ENCODE data around the gene ATG4C. TPM values are rescaled to one million over a fixed set of nuclear protein-coding genes. Genes with fewer than 3 reads are reported as not detected.

The ATG4C gene
- total RNA-seq, 1 experiment from 2014 or later = 6.5 TPM

- peaks cover 11% of the 10 kb centered on the region for H3K27me3 ChIP-seq (ENCODE audit: control insufficient read depth, insufficient read depth, low read length)
Measured at GRCh38 chr1:62882201-62883104, 98.5 kb downstream of the ATG4C start.

GRCh38 chr1:62884156-62884740 is 100.3 kb downstream of the ATG4C start:
- no TSS peak for BruUV-seq (replicated peaks)
- H3K4me1 ChIP-seq (ENCODE audit: control insufficient read depth, insufficient read depth, low read length) = no peaks in the 10 kb centered on the region
- TF ChIP-seq POLR2AphosphoS5 (IDR thresholded peaks at IDR 0.05; ENCODE audit: low read depth, low read length) = no peak
- no peak for TF ChIP-seq TCF7L2 (IDR thresholded peaks at IDR 0.05; ENCODE audit: low read depth, low read length)
- no peak for TF ChIP-seq SIN3A (IDR thresholded peaks at IDR 0.05; ENCODE audit: borderline replicate concordance, insufficient read depth, low read depth, low read length)
- TF ChIP-seq, protein P1, sequence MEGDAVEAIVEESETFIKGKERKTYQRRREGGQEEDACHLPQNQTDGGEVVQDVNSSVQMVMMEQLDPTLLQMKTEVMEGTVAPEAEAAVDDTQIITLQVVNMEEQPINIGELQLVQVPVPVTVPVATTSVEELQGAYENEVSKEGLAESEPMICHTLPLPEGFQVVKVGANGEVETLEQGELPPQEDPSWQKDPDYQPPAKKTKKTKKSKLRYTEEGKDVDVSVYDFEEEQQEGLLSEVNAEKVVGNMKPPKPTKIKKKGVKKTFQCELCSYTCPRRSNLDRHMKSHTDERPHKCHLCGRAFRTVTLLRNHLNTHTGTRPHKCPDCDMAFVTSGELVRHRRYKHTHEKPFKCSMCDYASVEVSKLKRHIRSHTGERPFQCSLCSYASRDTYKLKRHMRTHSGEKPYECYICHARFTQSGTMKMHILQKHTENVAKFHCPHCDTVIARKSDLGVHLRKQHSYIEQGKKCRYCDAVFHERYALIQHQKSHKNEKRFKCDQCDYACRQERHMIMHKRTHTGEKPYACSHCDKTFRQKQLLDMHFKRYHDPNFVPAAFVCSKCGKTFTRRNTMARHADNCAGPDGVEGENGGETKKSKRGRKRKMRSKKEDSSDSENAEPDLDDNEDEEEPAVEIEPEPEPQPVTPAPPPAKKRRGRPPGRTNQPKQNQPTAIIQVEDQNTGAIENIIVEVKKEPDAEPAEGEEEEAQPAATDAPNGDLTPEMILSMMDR (IDR thresholded peaks at IDR 0.05) = no peak
- TF ChIP-seq, protein P2, sequence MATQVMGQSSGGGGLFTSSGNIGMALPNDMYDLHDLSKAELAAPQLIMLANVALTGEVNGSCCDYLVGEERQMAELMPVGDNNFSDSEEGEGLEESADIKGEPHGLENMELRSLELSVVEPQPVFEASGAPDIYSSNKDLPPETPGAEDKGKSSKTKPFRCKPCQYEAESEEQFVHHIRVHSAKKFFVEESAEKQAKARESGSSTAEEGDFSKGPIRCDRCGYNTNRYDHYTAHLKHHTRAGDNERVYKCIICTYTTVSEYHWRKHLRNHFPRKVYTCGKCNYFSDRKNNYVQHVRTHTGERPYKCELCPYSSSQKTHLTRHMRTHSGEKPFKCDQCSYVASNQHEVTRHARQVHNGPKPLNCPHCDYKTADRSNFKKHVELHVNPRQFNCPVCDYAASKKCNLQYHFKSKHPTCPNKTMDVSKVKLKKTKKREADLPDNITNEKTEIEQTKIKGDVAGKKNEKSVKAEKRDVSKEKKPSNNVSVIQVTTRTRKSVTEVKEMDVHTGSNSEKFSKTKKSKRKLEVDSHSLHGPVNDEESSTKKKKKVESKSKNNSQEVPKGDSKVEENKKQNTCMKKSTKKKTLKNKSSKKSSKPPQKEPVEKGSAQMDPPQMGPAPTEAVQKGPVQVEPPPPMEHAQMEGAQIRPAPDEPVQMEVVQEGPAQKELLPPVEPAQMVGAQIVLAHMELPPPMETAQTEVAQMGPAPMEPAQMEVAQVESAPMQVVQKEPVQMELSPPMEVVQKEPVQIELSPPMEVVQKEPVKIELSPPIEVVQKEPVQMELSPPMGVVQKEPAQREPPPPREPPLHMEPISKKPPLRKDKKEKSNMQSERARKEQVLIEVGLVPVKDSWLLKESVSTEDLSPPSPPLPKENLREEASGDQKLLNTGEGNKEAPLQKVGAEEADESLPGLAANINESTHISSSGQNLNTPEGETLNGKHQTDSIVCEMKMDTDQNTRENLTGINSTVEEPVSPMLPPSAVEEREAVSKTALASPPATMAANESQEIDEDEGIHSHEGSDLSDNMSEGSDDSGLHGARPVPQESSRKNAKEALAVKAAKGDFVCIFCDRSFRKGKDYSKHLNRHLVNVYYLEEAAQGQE (IDR thresholded peaks at IDR 0.05; ENCODE audit: insufficient read depth in 1 of 2, low read depth in 2 of 2, low read length in 1 of 2) = no peak
- H3K4me3 ChIP-seq (ENCODE audit: low read depth in 2 of 2, low read length in 2 of 2) = no peak overlapping the region
- in situ Hi-C loops (cut with HindIII; ENCODE audit: low pct_unique_long_range_greater_than_20kb, low sequenced_read_pairs) = no loop called here
- peaks cover 11% of the 10 kb centered on the region for H3K27me3 ChIP-seq (ENCODE audit: control insufficient read depth, insufficient read depth, low read length)
- ATAC-seq (no peak), DNase-seq (ENCODE audit: low read depth, low spot score) (no peak)
- POLR2A ChIA-PET = no interaction called here
- no peaks in the 10 kb centered on the region for H3K9me3 ChIP-seq (ENCODE audit: control insufficient read depth, insufficient read depth, low read depth, low read length)
- intact Hi-C loops (cut with micrococcal nuclease; ENCODE audit: unreplicated experiment) = no loop called here
- H3K36me3 ChIP-seq (ENCODE audit: control insufficient read depth, insufficient read depth, low read length) = no peaks in the 10 kb centered on the region
- H3K27ac ChIP-seq (ENCODE audit: low read length) = no peak overlapping the region
- CTCF ChIA-PET = no interaction called here

More at GRCh38 chr1:62882201-62883104, 98.5 kb downstream of the ATG4C start:
- Histone ChIP-seq H3K4me3 (ENCODE audit: low read depth in 2 of 2, low read length in 2 of 2) (no peak overlapping the region), H3K9me3 (ENCODE audit: control insufficient read depth, insufficient read depth, low read depth, low read length) (no peaks in the 10 kb centered on the region), H3K4me1 (ENCODE audit: control insufficient read depth, insufficient read depth, low read length) (no peaks in the 10 kb centered on the region), H3K27ac (ENCODE audit: low read length) (no peak overlapping the region), H3K36me3 (ENCODE audit: control insufficient read depth, insufficient read depth, low read length) (no peaks in the 10 kb centered on the region)
- in situ Hi-C loops (cut with HindIII; ENCODE audit: low pct_unique_long_range_greater_than_20kb, low sequenced_read_pairs) = no loop called here
- DNase-seq (ENCODE audit: low read depth, low spot score) (no peak), ATAC-seq (no peak)
- intact Hi-C loops (cut with micrococcal nuclease; ENCODE audit: unreplicated experiment) = no loop called here
- POLR2A ChIA-PET = interaction anchor here (0.5 kb wide), 1 partner anchor 13 kb away, joined by 5 read pairs; no protein-coding TSS in a partner anchor
- TF ChIP-seq, protein P2 (IDR thresholded peaks at IDR 0.05; ENCODE audit: insufficient read depth in 1 of 2, low read depth in 2 of 2, low read length in 1 of 2) = no peak
- TF ChIP-seq, protein P1 (IDR thresholded peaks at IDR 0.05) = no peak
- TF ChIP-seq SIN3A (IDR thresholded peaks at IDR 0.05; ENCODE audit: borderline replicate concordance, insufficient read depth, low read depth, low read length) (no peak), TCF7L2 (IDR thresholded peaks at IDR 0.05; ENCODE audit: low read depth, low read length) (no peak), POLR2AphosphoS5 (IDR thresholded peaks at IDR 0.05; ENCODE audit: low read depth, low read length) (no peak)
- no TSS peak for BruUV-seq (replicated peaks)
- CTCF ChIA-PET = no interaction called here

Measured in Panc1 (cell line).